HepG2 (cell line): ENCODE results near the gene GUCA1A. TPM values are rescaled to one million over a fixed set of nuclear protein-coding genes. Genes with fewer than 3 reads are reported as not detected.

ENCODE experiments used
- CEBPB ChIP-seq: IDR thresholded peaks from 2 replicates; pipeline ENCODE4 v1.6.1; 2011; ENCODE audit warnings: low read depth, low read length, improper control_type of control experiment, borderline replicate concordance
- CREB1 ChIP-seq, 2 experiments: fragments of 450-650 bp in 1 of 2; IDR thresholded peaks; 2 replicates each; pipeline ENCODE4 v1.6.1; 2016 to 2017; ENCODE audit warnings: control low read depth in 1 of 2, mild to moderate bottlenecking in 1 of 2, missing compliant biosample characterization in 1 of 2, missing genetic modification characterization in 1 of 2
- DMTF1 ChIP-seq: sonication (generic); formaldehyde crosslinking; IDR thresholded peaks from 2 replicates; pipeline ENCODE4 v1.4.0; 2020; ENCODE audit warnings: mild to moderate bottlenecking, missing genetic modification reagents
- E2F2 ChIP-seq: sonication (generic); formaldehyde crosslinking; IDR thresholded peaks from 2 replicates; pipeline ENCODE4 v1.4.0; 2020; ENCODE audit warnings: missing genetic modification reagents, borderline replicate concordance
- EEA1 ChIP-seq: sonication (generic); formaldehyde crosslinking; IDR thresholded peaks from 2 replicates; pipeline ENCODE4 v1.5.1; 2020; ENCODE audit warnings: mild to moderate bottlenecking, missing genetic modification reagents, borderline replicate concordance
- FIP1L1 ChIP-seq: fragments of 200-400 bp; formaldehyde crosslinking; IDR thresholded peaks from 2 replicates; pipeline ENCODE4 v1.6.1; 2018; ENCODE audit warnings: low read depth, mild to moderate bottlenecking, low read length, moderate library complexity, borderline replicate concordance; ENCODE audit not compliant: insufficient read depth
- FOXM1 ChIP-seq: sonication (generic); formaldehyde crosslinking; IDR thresholded peaks from 2 replicates; pipeline ENCODE4 v1.5.0; 2020; ENCODE audit warnings: missing genetic modification reagents
- GABPB1 ChIP-seq: IDR thresholded peaks from 2 replicates; pipeline ENCODE4 v1.6.1; 2016; ENCODE audit warnings: mild to moderate bottlenecking, missing genetic modification reagents, moderate library complexity, missing compliant biosample characterization
- HOXA7 ChIP-seq: sonication (generic); formaldehyde crosslinking; IDR thresholded peaks from 2 replicates; pipeline ENCODE4 v1.8.1; 2022; ENCODE audit warnings: mild to moderate bottlenecking, missing genetic modification reagents, moderate library complexity
- NFYC ChIP-seq: IDR thresholded peaks from 2 replicates; pipeline ENCODE4 v1.6.1; 2016; ENCODE audit warnings: missing genetic modification reagents, missing compliant biosample characterization
- SRSF9 ChIP-seq: fragments of 200-400 bp; formaldehyde crosslinking; IDR thresholded peaks from 2 replicates; pipeline ENCODE4 v1.6.1; 2018; ENCODE audit warnings: borderline replicate concordance, mild to moderate bottlenecking, low read depth, low read length; ENCODE audit not compliant: insufficient read depth, poor library complexity, severe bottlenecking
- STAG1 ChIP-seq: sonication (generic); formaldehyde crosslinking; IDR thresholded peaks from 2 replicates; pipeline ENCODE4 v1.4.0; 2020; ENCODE audit warnings: missing genetic modification reagents
- TCF7L2 ChIP-seq: IDR thresholded peaks from 2 replicates; pipeline ENCODE4 v1.6.1; 2011; ENCODE audit warnings: mild to moderate bottlenecking, low read depth, low read length, moderate library complexity
- TFAP4 ChIP-seq: sonication (generic); IDR thresholded peaks from 2 replicates; pipeline ENCODE4 v1.6.1; 2016; ENCODE audit warnings: low read depth, borderline replicate concordance
- TRAFD1 ChIP-seq: sonication (generic); formaldehyde crosslinking; IDR thresholded peaks from 2 replicates; pipeline ENCODE4 v1.5.1; 2020; ENCODE audit warnings: missing genetic modification reagents, mild to moderate bottlenecking, borderline replicate concordance
- ZNF143 ChIP-seq: sonication (generic); formaldehyde crosslinking; IDR thresholded peaks from 2 replicates; pipeline ENCODE4 v1.4.0; 2020; ENCODE audit warnings: missing genetic modification reagents
- ZNF205 ChIP-seq: IDR thresholded peaks from 2 replicates; pipeline ENCODE4 v1.6.1; 2018; ENCODE audit warnings: missing biosample characterization, missing genetic modification reagents
- ZNF333 ChIP-seq: sonication (generic); formaldehyde crosslinking; IDR thresholded peaks from 2 replicates; pipeline ENCODE4 v1.4.0; 2020; ENCODE audit warnings: mild to moderate bottlenecking, missing genetic modification reagents, borderline replicate concordance
- ZNF550 ChIP-seq: sonication (generic); formaldehyde crosslinking; IDR thresholded peaks from 2 replicates; pipeline ENCODE4 v1.4.0; 2020; ENCODE audit warnings: mild to moderate bottlenecking, missing genetic modification reagents, borderline replicate concordance
- ZNF567 ChIP-seq: sonication (generic); formaldehyde crosslinking; IDR thresholded peaks from 2 replicates; pipeline ENCODE4 v1.8.1; 2023; ENCODE audit warnings: mild to moderate bottlenecking, missing genetic modification reagents, borderline replicate concordance
- ZNF629 ChIP-seq: sonication (generic); formaldehyde crosslinking; conservative IDR thresholded peaks from 2 replicates; pipeline ENCODE4 v1.5.0; 2020; ENCODE audit warnings: missing genetic modification reagents
- ZNF747 ChIP-seq: sonication (generic); formaldehyde crosslinking; IDR thresholded peaks from 2 replicates; pipeline ENCODE4 v1.8.1; 2023; ENCODE audit warnings: missing genetic modification reagents, mild to moderate bottlenecking, borderline replicate concordance
- ZSCAN12 ChIP-seq: sonication (generic); formaldehyde crosslinking; IDR thresholded peaks from 2 replicates; pipeline ENCODE4 v1.9.0; 2021; ENCODE audit warnings: mild to moderate bottlenecking, missing genetic modification reagents
- ZSCAN31 ChIP-seq: sonication (generic); formaldehyde crosslinking; IDR thresholded peaks from 2 replicates; pipeline ENCODE4 v1.5.0; 2020; ENCODE audit warnings: low read depth, mild to moderate bottlenecking, missing genetic modification reagents
- polyA plus RNA-seq, 8 experiments: library from polyadenylated mRNA; depleted of rRNA in 3 of 8; stranded (reverse) in 7 of 8; unstranded in 1 of 8; fragments of >200 nt; fragmentation: Illumina TruSeq in 4 of 8; extraction: Trizol in 4 of 8; gene quantifications; 2 replicates each; pipeline versions ENCODE4 v1.2.1 to v1.2.3, GENCODE V29; 2011 to 2016; ENCODE audit warnings: low read depth in 4 of 8, missing spikeins in 1 of 8, mixed read lengths in 1 of 8; ENCODE audit not compliant: insufficient read depth in 1 of 8
- total RNA-seq, 5 experiments: library from RNA; depleted of rRNA; stranded (reverse); fragments of >200 nt; fragmentation: Illumina TruSeq; extraction: Trizol; gene quantifications; 2 replicates each; pipeline ENCODE4 v1.2.3, GENCODE V29; 2016; ENCODE audit warnings: low read depth in 1 of 5

Gene GUCA1A
- total and polyA plus RNA-seq, 2 of the 13 experiments (the other 11 are each of a cell fraction or from before 2014, with no cell fraction given), result not detected

- no peak for TF ChIP-seq DMTF1 (CRISPR knock-in tag)
- no peak for TF ChIP-seq ZNF567 (CRISPR knock-in tag)
- no peak for TF ChIP-seq HOXA7 (CRISPR knock-in tag)
- no peak for TF ChIP-seq NFYC (CRISPR knock-in tag)
- peak; percentile 63; the same call in 1 of the 2 replicates for TF ChIP-seq GABPB1
- TF ChIP-seq E2F2, result no peak
- TF ChIP-seq TFAP4, result no peak
- peak; percentile 1; the same call in 1 of the 2 replicates for TF ChIP-seq CEBPB
- no peak for TF ChIP-seq EEA1 (CRISPR knock-in tag)
- no peak for TF ChIP-seq CREB1 (IDR thresholded peaks at IDR 0.05)
- no peak; the same call in 1 of the 2 replicates for TF ChIP-seq CREB1 (CRISPR knock-in tag; IDR thresholded peaks at IDR 0.05)
- TF ChIP-seq SRSF9, result no peak
- no peak for TF ChIP-seq FOXM1
- 0 out of 2 replicates have a peak, but pooled peaks have one; percentile 18 for TF ChIP-seq STAG1 (CRISPR knock-in tag)
- TF ChIP-seq ZNF205, result no peak
- no peak for TF ChIP-seq ZNF747 (CRISPR knock-in tag)
- no peak for TF ChIP-seq ZNF550 (CRISPR knock-in tag)
- no peak for TF ChIP-seq FIP1L1
- no peak for TF ChIP-seq ZSCAN31 (CRISPR knock-in tag)
- TF ChIP-seq ZNF629, result no peak
- TF ChIP-seq ZNF143 (CRISPR knock-in tag), result no peak
- no peak for TF ChIP-seq ZNF333 (CRISPR knock-in tag)
- no peak for TF ChIP-seq TCF7L2
- no peak for TF ChIP-seq TRAFD1 (CRISPR knock-in tag)
- no peak for TF ChIP-seq ZSCAN12 (CRISPR knock-in tag)
These were observed 24.6 kb downstream of the GUCA1A start (continued) for GRCh38 chr6:42197555-42198362.
